NCI-H1092 treated with DMSO at 0.1 percent for 48 hours (cell line): ENCODE data around the gene SIGLEC7.

Experiments used
- DNase-seq: peaks from one replicate; lab custom pipeline; 2025; lab: John Stamatoyannopoulos, UW

Gene SIGLEC7

GRCh38 chr19:51142119-51142518 is at the start of gene SIGLEC7:
SIGLEC7 (plus strand) TSS chr19:51142301; CDS start chr19:51142370, 69 bp downstream.
- DNase-seq, result no peak

GRCh38 chr19:51093101-51093500 is 49.0 kb upstream of the SIGLEC7 start:
- DNase-seq, result no peak

GRCh38 chr19:51093510-51094345 is 48.4 kb upstream of the SIGLEC7 start:
- no peak for DNase-seq

- DNase-seq, result no peak
Observed at GRCh38 chr19:51094696-51095279, 47.3 kb upstream of the SIGLEC7 start.

- DNase-seq, result no peak
Observed at GRCh38 chr19:51096473-51097165, 45.5 kb upstream of the SIGLEC7 start.

- no peak for DNase-seq
Observed at GRCh38 chr19:51097166-51097738, 44.8 kb upstream of the SIGLEC7 start.

- no peak for DNase-seq
Observed at GRCh38 chr19:51097796-51098195, 44.3 kb upstream of the SIGLEC7 start.

- no peak for DNase-seq
Observed at GRCh38 chr19:51098365-51099046, 43.6 kb upstream of the SIGLEC7 start.

- no peak for DNase-seq
Observed at GRCh38 chr19:51099047-51099382, 43.1 kb upstream of the SIGLEC7 start.

- DNase-seq, result no peak
Observed at GRCh38 chr19:51100601-51101000, 41.5 kb upstream of the SIGLEC7 start.

- DNase-seq, result no peak
Observed at GRCh38 chr19:51101171-51101865, 40.8 kb upstream of the SIGLEC7 start.

- no peak for DNase-seq
Observed at GRCh38 chr19:51102991-51103390, 39.1 kb upstream of the SIGLEC7 start.

- no peak for DNase-seq
Observed at GRCh38 chr19:51103926-51104341, 38.2 kb upstream of the SIGLEC7 start.

GRCh38 chr19:51107406-51108065 is 34.6 kb upstream of the SIGLEC7 start:
- DNase-seq, result no peak

- peak; percentile 96 for DNase-seq
Observed at GRCh38 chr19:51108066-51108804, 33.9 kb upstream of the SIGLEC7 start, which contains the start of gene CTU1. CTU1 (minus strand) TSS chr19:51108409; CDS start chr19:51104569, 3,840 bp downstream.

- peak; percentile 86 for DNase-seq
Observed at GRCh38 chr19:51108805-51109146, 33.3 kb upstream of the SIGLEC7 start.

GRCh38 chr19:51110666-51110971 is 31.5 kb upstream of the SIGLEC7 start:
- DNase-seq, result no peak

- no peak for DNase-seq
Observed at GRCh38 chr19:51111606-51112005, 30.5 kb upstream of the SIGLEC7 start.

- no peak for DNase-seq
Observed at GRCh38 chr19:51114087-51114729, 27.9 kb upstream of the SIGLEC7 start.

GRCh38 chr19:51116736-51117286 is 25.3 kb upstream of the SIGLEC7 start:
- no peak for DNase-seq
